ENCODE measurements around the gene UGGT2.
"Not testable (repeated sequence)": the region's sequence is repeated elsewhere in the genome, so short reads cannot be mapped to it uniquely, and the experiment has no call there.

UGGT2 gene

GRCh38 chr13:95957331-95957730 lies 95.9 kb downstream of the UGGT2 start:
- DNase-seq (ENCODE audit: low spot score), result no peak

GRCh38 chr13:95956589-95957148 lies 96.5 kb downstream of the UGGT2 start:
- no peak for DNase-seq (ENCODE audit: low spot score)

GRCh38 chr13:95955719-95956118 lies 97.5 kb downstream of the UGGT2 start:
- DNase-seq (ENCODE audit: low spot score), result no peak

GRCh38 chr13:95955255-95955654 lies 97.9 kb downstream of the UGGT2 start:
- DNase-seq (ENCODE audit: low spot score), result no peak

- no peak for DNase-seq (ENCODE audit: low spot score)
Measured at GRCh38 chr13:95954266-95954665, 98.9 kb downstream of the UGGT2 start.

- DNase-seq (ENCODE audit: low spot score), result no peak
Measured at GRCh38 chr13:95950103-95950502, 103.1 kb downstream of the UGGT2 start.

- no peak for DNase-seq (ENCODE audit: low spot score)
Measured at GRCh38 chr13:95948656-95949055, 104.5 kb downstream of the UGGT2 start.

GRCh38 chr13:95937714-95938320 lies 115.4 kb downstream of the UGGT2 start:
- no peak for DNase-seq (ENCODE audit: low spot score)

- no peak for DNase-seq (ENCODE audit: low spot score)
Measured at GRCh38 chr13:95931300-95932025, 121.7 kb downstream of the UGGT2 start.

- no peak for DNase-seq (ENCODE audit: low spot score)
Measured at GRCh38 chr13:95929430-95929829, 123.8 kb downstream of the UGGT2 start.

- DNase-seq (ENCODE audit: low spot score), result not testable (repeated sequence)
Measured at GRCh38 chr13:95928367-95928906, 124.8 kb downstream of the UGGT2 start.

- DNase-seq (ENCODE audit: low spot score), result no peak
Measured at GRCh38 chr13:95926231-95926630, 127.0 kb downstream of the UGGT2 start.

- DNase-seq (ENCODE audit: low spot score), result peak; percentile 75
Measured at GRCh38 chr13:95924389-95924994, 128.7 kb downstream of the UGGT2 start.

- no peak for DNase-seq (ENCODE audit: low spot score)
Measured at GRCh38 chr13:95921485-95921884, 131.7 kb downstream of the UGGT2 start.

GRCh38 chr13:95920485-95920884 lies 132.7 kb downstream of the UGGT2 start:
- no peak for DNase-seq (ENCODE audit: low spot score)

- DNase-seq (ENCODE audit: low spot score), result no peak
Measured at GRCh38 chr13:95918860-95919259, 134.3 kb downstream of the UGGT2 start.

GRCh38 chr13:95914991-95915501 lies 138.2 kb downstream of the UGGT2 start:
- DNase-seq (ENCODE audit: low spot score), result no peak

GRCh38 chr13:95906999-95907398 lies 146.2 kb downstream of the UGGT2 start:
- DNase-seq (ENCODE audit: low spot score), result no peak

- no peak for DNase-seq (ENCODE audit: low spot score)
Measured at GRCh38 chr13:95903569-95903968, 149.6 kb downstream of the UGGT2 start.

- DNase-seq (ENCODE audit: low spot score), result no peak
Measured at GRCh38 chr13:95902741-95903140, 150.5 kb downstream of the UGGT2 start.

- DNase-seq (ENCODE audit: low spot score), result no peak
Measured at GRCh38 chr13:95898256-95898655, 154.9 kb downstream of the UGGT2 start.

GRCh38 chr13:95896301-95896700 lies 156.9 kb downstream of the UGGT2 start:
- no peak for DNase-seq (ENCODE audit: low spot score)

- DNase-seq (ENCODE audit: low spot score), result no peak
Measured at GRCh38 chr13:95893861-95894260, 159.3 kb downstream of the UGGT2 start.
